Activated CD8-positive, alpha-beta memory T cell treated with anti-CD3 and anti-CD28 coated beads, Interleukin-2, amount 50 U/mL, for 24 hours (primary cell): ENCODE measurements around the gene COL5A2.

Experiments used
- DNase-seq: peaks from one replicate; pipeline ENCODE4 v3.0.0-alpha.2; 2020; ENCODE audit errors: extremely low read depth

COL5A2 gene

GRCh38 chr2:188997263-188997662 lies 182.3 kb downstream of the COL5A2 start:
- no peak for DNase-seq

- no peak for DNase-seq
Measured at GRCh38 chr2:188993247-188993646, 186.3 kb downstream of the COL5A2 start.

- DNase-seq: no peak
Measured at GRCh38 chr2:188986839-188987238, 192.7 kb downstream of the COL5A2 start.

GRCh38 chr2:188984680-188985079 lies 194.9 kb downstream of the COL5A2 start:
- no peak for DNase-seq

GRCh38 chr2:188984065-188984491 lies 195.5 kb downstream of the COL5A2 start:
- DNase-seq: no peak

GRCh38 chr2:188983427-188984064 lies 196.0 kb downstream of the COL5A2 start:
- no peak for DNase-seq
